HepG2 (cell line): ENCODE results near the gene ERICH6. TPM values are rescaled to one million over a fixed set of nuclear protein-coding genes. Genes with fewer than 3 reads are reported as not detected.

ENCODE experiments used
- AGO1 ChIP-seq: fragments of 200-400 bp; formaldehyde crosslinking; IDR thresholded peaks from 2 replicates; pipeline ENCODE4 v1.6.1; 2017; ENCODE audit warnings: mild to moderate bottlenecking, low read depth, low read length, moderate library complexity; ENCODE audit not compliant: poor library complexity, severe bottlenecking
- NCOA1 ChIP-seq: sonication (generic); formaldehyde crosslinking; IDR thresholded peaks from 2 replicates; pipeline ENCODE4 v1.9.0; 2021; ENCODE audit warnings: missing genetic modification reagents
- SAP130 ChIP-seq: IDR thresholded peaks from 2 replicates; pipeline ENCODE4 v1.6.1; 2016; ENCODE audit warnings: low read depth
- ZNF605 ChIP-seq: sonication (generic); formaldehyde crosslinking; IDR thresholded peaks from 2 replicates; pipeline ENCODE4 v1.8.0; 2022; ENCODE audit warnings: mild to moderate bottlenecking, missing genetic modification reagents
- ZNF678 ChIP-seq: sonication (generic); formaldehyde crosslinking; IDR thresholded peaks from 2 replicates; pipeline ENCODE4 v1.4.0; 2020; ENCODE audit warnings: mild to moderate bottlenecking, missing genetic modification reagents
- polyA plus RNA-seq, 8 experiments: library from polyadenylated mRNA; depleted of rRNA in 3 of 8; stranded (reverse) in 7 of 8; unstranded in 1 of 8; fragments of >200 nt; fragmentation: Illumina TruSeq in 4 of 8; extraction: Trizol in 4 of 8; gene quantifications; 2 replicates each; pipeline versions ENCODE4 v1.2.1 to v1.2.3, GENCODE V29; 2011 to 2016; ENCODE audit warnings: low read depth in 4 of 8, missing spikeins in 1 of 8, mixed read lengths in 1 of 8; ENCODE audit not compliant: insufficient read depth in 1 of 8
- total RNA-seq, 5 experiments: library from RNA; depleted of rRNA; stranded (reverse); fragments of >200 nt; fragmentation: Illumina TruSeq; extraction: Trizol; gene quantifications; 2 replicates each; pipeline ENCODE4 v1.2.3, GENCODE V29; 2016; ENCODE audit warnings: low read depth in 1 of 5
- TF ChIP-seq, protein P1 (sequence below): sonication (generic); formaldehyde crosslinking; IDR thresholded peaks from 2 replicates; pipeline ENCODE4 v1.5.1; 2020; ENCODE audit warnings: mild to moderate bottlenecking, missing genetic modification reagents
- TF ChIP-seq, protein P2 (sequence below): sonication (generic); formaldehyde crosslinking; IDR thresholded peaks from 2 replicates; pipeline ENCODE4 v1.8.0; 2023; ENCODE audit warnings: mild to moderate bottlenecking, missing genetic modification reagents
- TF ChIP-seq, protein P3 (sequence below): sonication (generic); formaldehyde crosslinking; IDR thresholded peaks from 2 replicates; pipeline ENCODE4 v1.4.0; 2020; ENCODE audit warnings: missing genetic modification reagents
- TF ChIP-seq, protein P4 (sequence below): sonication (generic); formaldehyde crosslinking; IDR thresholded peaks from 2 replicates; pipeline ENCODE4 v1.4.0; 2020; ENCODE audit warnings: missing genetic modification reagents
- TF ChIP-seq, protein P5 (sequence below), 2 experiments: fragments of 450-650 bp in 1 of 2; sonication (generic) in 1 of 2; formaldehyde crosslinking in 1 of 2; IDR thresholded peaks; 2 replicates each; pipeline versions ENCODE4 v1.6.1 to v1.8.0; 2016 to 2022; ENCODE audit warnings: antibody characterized with exemption in 1 of 2, mild to moderate bottlenecking in 1 of 2, missing genetic modification reagents in 1 of 2

Gene ERICH6
- total and polyA plus RNA-seq, 2 of the 13 experiments (the other 11 are each of a cell fraction or from before 2014, with no cell fraction given): 0.03 TPM; not detected in 1

DNA sequence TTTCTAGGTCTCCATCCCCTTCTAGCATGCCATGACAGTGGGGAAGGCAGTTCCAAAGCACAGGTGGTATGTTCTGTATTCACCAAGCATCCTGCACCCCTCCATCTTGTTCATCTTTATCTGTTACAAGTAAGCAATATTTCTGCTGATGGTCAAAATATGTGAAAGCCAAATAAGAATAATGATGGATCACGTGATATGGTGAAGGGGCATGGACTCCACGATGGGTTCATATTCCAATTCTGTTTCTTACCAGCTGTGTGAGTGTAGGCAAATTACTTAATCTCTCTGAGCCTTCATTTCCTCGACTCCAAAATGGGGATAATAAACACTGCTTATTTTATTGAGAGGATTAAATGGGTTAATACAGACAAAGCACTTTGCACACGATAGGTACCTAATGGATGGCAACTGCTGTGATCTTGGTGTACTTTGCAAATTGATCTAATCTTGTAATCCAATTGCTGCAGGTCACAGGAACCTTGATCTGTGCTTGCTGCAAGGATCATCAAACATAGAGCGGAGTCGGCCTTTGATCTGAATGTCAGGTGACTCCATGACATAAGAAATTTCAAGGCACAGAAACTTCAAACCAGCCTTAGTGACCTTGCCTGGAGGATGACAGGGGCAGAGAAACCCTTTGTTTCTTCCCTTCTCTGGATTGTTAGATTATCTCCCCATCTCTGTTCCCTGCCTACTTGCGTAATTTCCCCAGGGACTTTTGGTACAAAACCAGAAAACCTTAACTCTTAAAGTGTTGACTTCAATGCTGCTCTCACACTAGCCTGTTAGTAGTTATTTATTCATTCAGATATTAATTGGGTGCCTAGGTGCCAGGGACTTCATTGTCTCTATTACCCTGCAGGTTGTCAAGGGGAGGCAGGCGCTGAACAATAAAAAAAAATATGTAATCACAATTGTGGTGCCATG, 33.4 kb upstream of the ERICH6 start (continued):
- TF ChIP-seq, protein P1, sequence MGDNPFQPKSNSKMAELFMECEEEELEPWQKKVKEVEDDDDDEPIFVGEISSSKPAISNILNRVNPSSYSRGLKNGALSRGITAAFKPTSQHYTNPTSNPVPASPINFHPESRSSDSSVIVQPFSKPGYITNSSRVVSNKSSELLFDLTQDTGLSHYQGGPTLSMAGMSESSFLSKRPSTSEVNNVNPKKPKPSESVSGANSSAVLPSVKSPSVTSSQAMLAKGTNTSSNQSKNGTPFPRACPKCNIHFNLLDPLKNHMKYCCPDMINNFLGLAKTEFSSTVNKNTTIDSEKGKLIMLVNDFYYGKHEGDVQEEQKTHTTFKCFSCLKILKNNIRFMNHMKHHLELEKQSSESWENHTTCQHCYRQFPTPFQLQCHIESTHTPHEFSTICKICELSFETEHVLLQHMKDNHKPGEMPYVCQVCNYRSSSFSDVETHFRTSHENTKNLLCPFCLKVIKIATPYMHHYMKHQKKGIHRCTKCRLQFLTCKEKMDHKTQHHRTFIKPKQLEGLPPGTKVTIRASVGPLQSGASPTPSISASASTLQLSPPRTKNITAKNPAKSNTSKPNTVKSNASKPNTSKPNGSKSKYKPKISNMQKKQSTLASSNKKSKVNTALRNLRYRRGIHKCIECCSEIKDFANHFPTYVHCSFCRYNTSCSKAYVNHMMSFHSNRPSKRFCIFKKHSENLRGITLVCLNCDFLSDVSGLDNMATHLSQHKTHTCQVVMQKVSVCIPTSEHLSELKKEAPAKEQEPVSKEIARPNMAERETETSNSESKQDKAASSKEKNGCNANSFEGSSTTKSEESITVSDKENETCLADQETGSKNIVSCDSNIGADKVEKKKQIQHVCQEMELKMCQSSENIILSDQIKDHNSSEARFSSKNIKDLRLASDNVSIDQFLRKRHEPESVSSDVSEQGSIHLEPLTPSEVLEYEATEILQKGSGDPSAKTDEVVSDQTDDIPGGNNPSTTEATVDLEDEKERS (CRISPR knock-in tag): peak; percentile 68; the same call in 1 of the 2 replicates
- TF ChIP-seq, protein P2, sequence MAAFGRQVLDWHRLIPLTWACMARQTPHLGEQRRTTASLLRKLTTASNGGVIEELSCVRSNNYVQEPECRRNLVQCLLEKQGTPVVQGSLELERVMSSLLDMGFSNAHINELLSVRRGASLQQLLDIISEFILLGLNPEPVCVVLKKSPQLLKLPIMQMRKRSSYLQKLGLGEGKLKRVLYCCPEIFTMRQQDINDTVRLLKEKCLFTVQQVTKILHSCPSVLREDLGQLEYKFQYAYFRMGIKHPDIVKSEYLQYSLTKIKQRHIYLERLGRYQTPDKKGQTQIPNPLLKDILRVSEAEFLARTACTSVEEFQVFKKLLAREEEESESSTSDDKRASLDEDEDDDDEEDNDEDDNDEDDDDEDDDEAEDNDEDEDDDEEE (CRISPR knock-in tag): no peak
- TF ChIP-seq NCOA1 (peak; percentile 74; the same call in 1 of the 2 replicates), ZNF605 (peak; percentile 84; the same call in 1 of the 2 replicates), ZNF678 (CRISPR knock-in tag) (no peak), AGO1 (no peak), SAP130 (CRISPR knock-in tag) (peak; percentile 91)
- TF ChIP-seq, protein P3, sequence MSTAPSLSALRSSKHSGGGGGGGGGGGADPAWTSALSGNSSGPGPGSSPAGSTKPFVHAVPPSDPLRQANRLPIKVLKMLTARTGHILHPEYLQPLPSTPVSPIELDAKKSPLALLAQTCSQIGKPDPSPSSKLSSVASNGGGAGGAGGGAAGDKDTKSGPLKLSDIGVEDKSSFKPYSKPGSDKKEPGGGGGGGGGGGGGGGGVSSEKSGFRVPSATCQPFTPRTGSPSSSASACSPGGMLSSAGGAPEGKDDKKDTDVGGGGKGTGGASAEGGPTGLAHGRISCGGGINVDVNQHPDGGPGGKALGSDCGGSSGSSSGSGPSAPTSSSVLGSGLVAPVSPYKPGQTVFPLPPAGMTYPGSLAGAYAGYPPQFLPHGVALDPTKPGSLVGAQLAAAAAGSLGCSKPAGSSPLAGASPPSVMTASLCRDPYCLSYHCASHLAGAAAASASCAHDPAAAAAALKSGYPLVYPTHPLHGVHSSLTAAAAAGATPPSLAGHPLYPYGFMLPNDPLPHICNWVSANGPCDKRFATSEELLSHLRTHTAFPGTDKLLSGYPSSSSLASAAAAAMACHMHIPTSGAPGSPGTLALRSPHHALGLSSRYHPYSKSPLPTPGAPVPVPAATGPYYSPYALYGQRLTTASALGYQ (CRISPR knock-in tag): peak; percentile 95
- TF ChIP-seq, protein P4, sequence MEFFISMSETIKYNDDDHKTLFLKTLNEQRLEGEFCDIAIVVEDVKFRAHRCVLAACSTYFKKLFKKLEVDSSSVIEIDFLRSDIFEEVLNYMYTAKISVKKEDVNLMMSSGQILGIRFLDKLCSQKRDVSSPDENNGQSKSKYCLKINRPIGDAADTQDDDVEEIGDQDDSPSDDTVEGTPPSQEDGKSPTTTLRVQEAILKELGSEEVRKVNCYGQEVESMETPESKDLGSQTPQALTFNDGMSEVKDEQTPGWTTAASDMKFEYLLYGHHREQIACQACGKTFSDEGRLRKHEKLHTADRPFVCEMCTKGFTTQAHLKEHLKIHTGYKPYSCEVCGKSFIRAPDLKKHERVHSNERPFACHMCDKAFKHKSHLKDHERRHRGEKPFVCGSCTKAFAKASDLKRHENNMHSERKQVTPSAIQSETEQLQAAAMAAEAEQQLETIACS: no peak
- TF ChIP-seq, protein P5, sequence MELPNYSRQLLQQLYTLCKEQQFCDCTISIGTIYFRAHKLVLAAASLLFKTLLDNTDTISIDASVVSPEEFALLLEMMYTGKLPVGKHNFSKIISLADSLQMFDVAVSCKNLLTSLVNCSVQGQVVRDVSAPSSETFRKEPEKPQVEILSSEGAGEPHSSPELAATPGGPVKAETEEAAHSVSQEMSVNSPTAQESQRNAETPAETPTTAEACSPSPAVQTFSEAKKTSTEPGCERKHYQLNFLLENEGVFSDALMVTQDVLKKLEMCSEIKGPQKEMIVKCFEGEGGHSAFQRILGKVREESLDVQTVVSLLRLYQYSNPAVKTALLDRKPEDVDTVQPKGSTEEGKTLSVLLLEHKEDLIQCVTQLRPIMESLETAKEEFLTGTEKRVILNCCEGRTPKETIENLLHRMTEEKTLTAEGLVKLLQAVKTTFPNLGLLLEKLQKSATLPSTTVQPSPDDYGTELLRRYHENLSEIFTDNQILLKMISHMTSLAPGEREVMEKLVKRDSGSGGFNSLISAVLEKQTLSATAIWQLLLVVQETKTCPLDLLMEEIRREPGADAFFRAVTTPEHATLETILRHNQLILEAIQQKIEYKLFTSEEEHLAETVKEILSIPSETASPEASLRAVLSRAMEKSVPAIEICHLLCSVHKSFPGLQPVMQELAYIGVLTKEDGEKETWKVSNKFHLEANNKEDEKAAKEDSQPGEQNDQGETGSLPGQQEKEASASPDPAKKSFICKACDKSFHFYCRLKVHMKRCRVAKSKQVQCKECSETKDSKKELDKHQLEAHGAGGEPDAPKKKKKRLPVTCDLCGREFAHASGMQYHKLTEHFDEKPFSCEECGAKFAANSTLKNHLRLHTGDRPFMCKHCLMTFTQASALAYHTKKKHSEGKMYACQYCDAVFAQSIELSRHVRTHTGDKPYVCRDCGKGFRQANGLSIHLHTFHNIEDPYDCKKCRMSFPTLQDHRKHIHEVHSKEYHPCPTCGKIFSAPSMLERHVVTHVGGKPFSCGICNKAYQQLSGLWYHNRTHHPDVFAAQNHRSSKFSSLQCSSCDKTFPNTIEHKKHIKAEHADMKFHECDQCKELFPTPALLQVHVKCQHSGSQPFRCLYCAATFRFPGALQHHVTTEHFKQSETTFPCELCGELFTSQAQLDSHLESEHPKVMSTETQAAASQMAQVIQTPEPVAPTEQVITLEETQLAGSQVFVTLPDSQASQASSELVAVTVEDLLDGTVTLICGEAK (IDR thresholded peaks at IDR 0.05): no peak
- TF ChIP-seq, protein P5 (CRISPR knock-in tag; IDR thresholded peaks at IDR 0.05): no peak
